IMR-90 (cell line): Measurements from ENCODE around the gene PDE12. TPM values are rescaled to one million over a fixed set of nuclear protein-coding genes. Genes with fewer than 3 reads are reported as not detected.
A peak's percentile ranks its signal among the peaks of the same experiment; 100 is the strongest.

ENCODE experiments used
- ATAC-seq: fragments of 200-7000 bp; cut with Tn5 transposase; 2 replicates; pipeline ENCODE4 v1.9.1; 2020; ENCODE audit warnings: low read depth, mild to moderate bottlenecking, moderate library complexity
- Bru-seq: library from RNA; stranded (reverse); fragments of 400-500 nt; gene quantifications from one replicate; lab custom pipeline; 2021; lab: Mats Ljungman, UMichigan
- BruChase-seq, 2 experiments: library from RNA; stranded (reverse); fragments of 400-500 nt; gene quantifications; one replicate each; lab custom pipeline; 2021; lab: Mats Ljungman, UMichigan
- BruUV-seq: library from RNA; stranded (reverse); fragments of 400-500 nt; replicated peaks from 2 replicates; lab custom pipeline; 2021; lab: Mats Ljungman, UMichigan
- CTCF ChIA-PET: fragments of 300-600 bp; formaldehyde crosslinking; extraction: SDS; loops from one replicate; lab custom pipeline; 2021; ENCODE audit warnings: antibody characterized with exemption; lab: Yijun Ruan, JAX
- POLR2A ChIA-PET: fragments of 300-600 bp; sonication (Branson Sonifier 250); formaldehyde crosslinking; loops from one replicate; lab custom pipeline; 2022; ENCODE audit warnings: antibody characterized with exemption; ENCODE audit not compliant: unreplicated experiment; lab: Charles Lee
- DNase-seq: peaks from one replicate; pipeline ENCODE4 v3.0.0; 2013
- H2AFZ ChIP-seq: replicated peaks from 2 replicates; pipeline ENCODE3; 2013; ENCODE audit warnings: low read length, mild to moderate bottlenecking; ENCODE audit not compliant: poor library complexity
- H2AK5ac ChIP-seq: 2 replicates; pipeline ENCODE4 v1.6.1; 2013; ENCODE audit warnings: low read depth, low read length, inconsistent platforms
- H2AK9ac ChIP-seq: replicated peaks from 2 replicates; pipeline ENCODE3; 2013; ENCODE audit warnings: mild to moderate bottlenecking, low read depth, low read length, moderate library complexity; ENCODE audit not compliant: poor library complexity
- H2BK120ac ChIP-seq: 2 replicates; pipeline ENCODE4 v1.6.1; 2013; ENCODE audit warnings: low read depth, low read length, inconsistent platforms
- H2BK15ac ChIP-seq: 3 replicates; pipeline ENCODE4 v1.6.1; 2013; ENCODE audit warnings: low read depth, low read length, inconsistent platforms
- H2BK20ac ChIP-seq: 2 replicates; pipeline ENCODE4 v1.6.1; 2013; ENCODE audit warnings: low read depth, mild to moderate bottlenecking, inconsistent platforms, low read length, moderate library complexity
- H2BK5ac ChIP-seq: 2 replicates; pipeline ENCODE4 v1.6.1; 2013; ENCODE audit warnings: mild to moderate bottlenecking, low read depth, low read length, inconsistent platforms; ENCODE audit not compliant: poor library complexity, severe bottlenecking
- H3K14ac ChIP-seq: replicated peaks from 2 replicates; pipeline ENCODE4 v1.6.1; 2013; ENCODE audit warnings: low read depth, low read length, inconsistent platforms
- H3K18ac ChIP-seq: 2 replicates; pipeline ENCODE4 v1.6.1; 2013; ENCODE audit warnings: low read depth, low read length, control low read depth
- H3K23ac ChIP-seq: 2 replicates; pipeline ENCODE4 v1.6.1; 2013; ENCODE audit warnings: low read depth, low read length, inconsistent platforms
- H3K27ac ChIP-seq: 2 replicates; pipeline ENCODE4 v1.5.1; 2013; ENCODE audit warnings: mild to moderate bottlenecking, control low read depth, low read length; ENCODE audit not compliant: insufficient read depth
- H3K27me3 ChIP-seq: 2 replicates; pipeline ENCODE4 v1.6.1; 2013; ENCODE audit warnings: low read length; ENCODE audit not compliant: control insufficient read depth, insufficient read depth
- H3K36me3 ChIP-seq: 2 replicates; pipeline ENCODE4 v1.6.1; 2013; ENCODE audit warnings: low read length, mixed read lengths; ENCODE audit not compliant: control insufficient read depth, insufficient read depth
- H3K4ac ChIP-seq: 2 replicates; pipeline ENCODE4 v1.6.1; 2013; ENCODE audit warnings: low read depth, low read length, inconsistent platforms
- H3K4me1 ChIP-seq: 2 replicates; pipeline ENCODE4 v1.6.1; 2013; ENCODE audit warnings: low read length, mixed read lengths; ENCODE audit not compliant: control insufficient read depth, insufficient read depth
- H3K4me2 ChIP-seq: 2 replicates; pipeline ENCODE4 v1.6.1; 2013; ENCODE audit warnings: low read depth, mild to moderate bottlenecking, control low read depth, low read length, moderate library complexity
- H3K4me3 ChIP-seq: 2 replicates; pipeline ENCODE4 v1.5.1; 2013; ENCODE audit warnings: low read depth, mild to moderate bottlenecking, control low read depth, low read length, moderate library complexity; ENCODE audit not compliant: insufficient read depth
- H3K56ac ChIP-seq: 2 replicates; pipeline ENCODE4 v1.6.1; 2013; ENCODE audit warnings: low read length, inconsistent platforms; ENCODE audit not compliant: insufficient read depth; ENCODE audit errors: extremely low read depth
- H3K79me1 ChIP-seq, 2 experiments: 2 replicates each; pipeline ENCODE4 v1.6.1; 2013; ENCODE audit warnings: low read length in 2 of 2, inconsistent platforms in 1 of 2, low read depth in 1 of 2
- H3K9ac ChIP-seq: 2 replicates; pipeline ENCODE4 v1.6.1; 2013; ENCODE audit warnings: low read depth, low read length, control low read depth
- H3K9me1 ChIP-seq: 2 replicates; pipeline ENCODE4 v1.6.1; 2013; ENCODE audit warnings: low read length, inconsistent platforms; ENCODE audit not compliant: insufficient read depth
- H3K9me3 ChIP-seq: 2 replicates; pipeline ENCODE4 v1.6.1; 2013; ENCODE audit warnings: low read length; ENCODE audit not compliant: control insufficient read depth, insufficient read depth
- H4K20me1 ChIP-seq: 2 replicates; pipeline ENCODE4 v1.6.1; 2013; ENCODE audit warnings: low read length, inconsistent platforms; ENCODE audit not compliant: insufficient read depth
- H4K5ac ChIP-seq: 2 replicates; pipeline ENCODE4 v1.6.1; 2013; ENCODE audit warnings: mild to moderate bottlenecking, low read depth, low read length, control low read depth
- H4K8ac ChIP-seq, 2 experiments: 2 replicates each; pipeline ENCODE4 v1.6.1; 2013; ENCODE audit warnings: low read depth in 2 of 2, low read length in 2 of 2, control low read depth in 1 of 2, inconsistent platforms in 1 of 2
- H4K91ac ChIP-seq: 2 replicates; pipeline ENCODE4 v1.6.1; 2013; ENCODE audit warnings: low read depth, low read length, inconsistent platforms; ENCODE audit not compliant: insufficient read depth
- BHLHE40 ChIP-seq: fragments of 150-350 bp; IDR thresholded peaks from 2 replicates; pipeline ENCODE4 v1.6.1; 2016; ENCODE audit warnings: mild to moderate bottlenecking, low read depth, low read length
- CEBPB ChIP-seq: IDR thresholded peaks from 2 replicates; pipeline ENCODE4 v1.6.1; 2012; ENCODE audit warnings: low read depth, low read length, improper control_type of control experiment
- FOS ChIP-seq: fragments of 150-350 bp; IDR thresholded peaks from 2 replicates; pipeline ENCODE4 v1.6.1; 2016; ENCODE audit warnings: low read depth, low read length
- MAFK ChIP-seq: IDR thresholded peaks from 2 replicates; pipeline ENCODE4 v1.6.1; 2012; ENCODE audit warnings: low read depth, low read length, improper control_type of control experiment
- MAZ ChIP-seq: IDR thresholded peaks from 2 replicates; pipeline ENCODE4 v1.6.1; 2012; ENCODE audit warnings: low read depth, mild to moderate bottlenecking, low read length, improper control_type of control experiment, moderate library complexity, borderline replicate concordance
- MXI1 ChIP-seq: IDR thresholded peaks from 2 replicates; pipeline ENCODE4 v1.6.1; 2012; ENCODE audit warnings: low read depth, mild to moderate bottlenecking, low read length, moderate library complexity, borderline replicate concordance
- NFE2L2 ChIP-seq: fragments of 150-350 bp; IDR thresholded peaks from 2 replicates; pipeline ENCODE4 v1.6.1; 2016; ENCODE audit warnings: low read depth, mild to moderate bottlenecking, low read length
- POLR2A ChIP-seq: IDR thresholded peaks from 2 replicates; pipeline ENCODE4 v1.6.1; 2012; ENCODE audit warnings: mild to moderate bottlenecking, low read depth, low read length
- RAD21 ChIP-seq: IDR thresholded peaks from 2 replicates; pipeline ENCODE4 v1.6.1; 2012; ENCODE audit warnings: low read length, improper control_type of control experiment
- RCOR1 ChIP-seq: IDR thresholded peaks from 2 replicates; pipeline ENCODE4 v1.6.1; 2012; ENCODE audit warnings: mild to moderate bottlenecking, low read length, improper control_type of control experiment; ENCODE audit not compliant: insufficient replicate concordance
- RFX5 ChIP-seq: IDR thresholded peaks from 2 replicates; pipeline ENCODE4 v1.8.0; 2012; ENCODE audit warnings: low read depth, mild to moderate bottlenecking, low read length, moderate library complexity
- WGBS, 2 experiments: methylation state at CpG; one replicate each; pipeline versions ENCODE4 v1.1.5 to v1.1.7; 2013; ENCODE audit warnings: missing lambda C conversion rate in 2 of 2; ENCODE audit not compliant: insufficient read length in 1 of 2; ENCODE audit errors: extremely low coverage in 2 of 2; 5-methylcytosine and 5-hydroxymethylcytosine counted together
- dilution Hi-C: fragments of 300-500 bp; cut with HindIII; formaldehyde crosslinking; loops from one replicate; pipeline ENCODE4 v1.14.3; 2018; ENCODE audit warnings: low sequenced_read_pairs; ENCODE audit not compliant: unreplicated experiment
- in situ Hi-C: fragments of 300-500 bp; cut with MboI; formaldehyde crosslinking; loops from 3 replicates; pipeline ENCODE4 v1.14.3; 2019; ENCODE audit warnings: low sequenced_read_pairs, inconsistent platforms, mixed read lengths
- intact Hi-C: fragments of 100-400 bp; cut with micrococcal nuclease; formaldehyde crosslinking; loops from 2 replicates; pipeline ENCODE4 v1.10.0; 2022
- long read RNA-seq: library from polyadenylated mRNA; unstranded; transcript quantifications from one replicate; pipeline ENCODE4 v2.0.0, GENCODE V29; 2021; ENCODE audit not compliant: unreplicated experiment
- polyA plus RNA-seq, 3 experiments: library from polyadenylated mRNA; depleted of rRNA; stranded (reverse); fragments of >200 nt; gene quantifications; 2 replicates each; pipeline ENCODE4 v1.2.3, GENCODE V29; 2012; ENCODE audit warnings: low replicate concordance in 1 of 3
- total RNA-seq: library from RNA; depleted of rRNA; stranded (reverse); fragments of >200 nt; gene quantifications from 2 replicates; pipeline ENCODE4 v1.2.3, GENCODE V29; 2012; rRNA removed
- TF ChIP-seq, protein P1 (sequence below): fragments of 150-350 bp; IDR thresholded peaks from 2 replicates; pipeline ENCODE4 v1.6.1; 2017; ENCODE audit warnings: mild to moderate bottlenecking, antibody characterized with exemption, low read length, low read depth

Gene PDE12, protein sequence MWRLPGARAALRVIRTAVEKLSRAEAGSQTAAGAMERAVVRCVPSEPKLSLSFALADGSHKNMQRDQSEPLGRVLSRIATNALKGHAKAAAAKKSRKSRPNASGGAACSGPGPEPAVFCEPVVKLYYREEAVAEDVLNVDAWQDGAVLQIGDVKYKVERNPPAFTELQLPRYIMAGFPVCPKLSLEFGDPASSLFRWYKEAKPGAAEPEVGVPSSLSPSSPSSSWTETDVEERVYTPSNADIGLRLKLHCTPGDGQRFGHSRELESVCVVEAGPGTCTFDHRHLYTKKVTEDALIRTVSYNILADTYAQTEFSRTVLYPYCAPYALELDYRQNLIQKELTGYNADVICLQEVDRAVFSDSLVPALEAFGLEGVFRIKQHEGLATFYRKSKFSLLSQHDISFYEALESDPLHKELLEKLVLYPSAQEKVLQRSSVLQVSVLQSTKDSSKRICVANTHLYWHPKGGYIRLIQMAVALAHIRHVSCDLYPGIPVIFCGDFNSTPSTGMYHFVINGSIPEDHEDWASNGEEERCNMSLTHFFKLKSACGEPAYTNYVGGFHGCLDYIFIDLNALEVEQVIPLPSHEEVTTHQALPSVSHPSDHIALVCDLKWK
- total RNA-seq (16.8 and 16.9 TPM in 2 replicates), polyA plus RNA-seq (2012; rRNA removed) (9.5 and 10.0 TPM in 2 replicates), Bru-seq, nascent RNA (percentile 76 among the genes with signal in this experiment), BruChase-seq, experiment 1, labeled RNA remaining after a 6-hour chase (percentile 83 among the genes with signal in this experiment), BruChase-seq, experiment 2, labeled RNA remaining after a 2-hour chase (percentile 93 among the genes with signal in this experiment)
- 6.5 and 8.9 TPM in 2 replicates for polyA plus RNA-seq (2012; cell fraction: cytosol; rRNA removed)
- 4.3 and 7.0 TPM in 2 replicates for polyA plus RNA-seq (2012; cell fraction: nucleus; rRNA removed; ENCODE audit: low replicate concordance)
- long read RNA-seq, full-length matches to known transcripts = 51 of 52 reads
- long read RNA-seq, partial matches to known transcripts = 0 of 52 reads
- long read RNA-seq, other reads (novel, unspliced or antisense) = 1 of 52 reads

DNA sequence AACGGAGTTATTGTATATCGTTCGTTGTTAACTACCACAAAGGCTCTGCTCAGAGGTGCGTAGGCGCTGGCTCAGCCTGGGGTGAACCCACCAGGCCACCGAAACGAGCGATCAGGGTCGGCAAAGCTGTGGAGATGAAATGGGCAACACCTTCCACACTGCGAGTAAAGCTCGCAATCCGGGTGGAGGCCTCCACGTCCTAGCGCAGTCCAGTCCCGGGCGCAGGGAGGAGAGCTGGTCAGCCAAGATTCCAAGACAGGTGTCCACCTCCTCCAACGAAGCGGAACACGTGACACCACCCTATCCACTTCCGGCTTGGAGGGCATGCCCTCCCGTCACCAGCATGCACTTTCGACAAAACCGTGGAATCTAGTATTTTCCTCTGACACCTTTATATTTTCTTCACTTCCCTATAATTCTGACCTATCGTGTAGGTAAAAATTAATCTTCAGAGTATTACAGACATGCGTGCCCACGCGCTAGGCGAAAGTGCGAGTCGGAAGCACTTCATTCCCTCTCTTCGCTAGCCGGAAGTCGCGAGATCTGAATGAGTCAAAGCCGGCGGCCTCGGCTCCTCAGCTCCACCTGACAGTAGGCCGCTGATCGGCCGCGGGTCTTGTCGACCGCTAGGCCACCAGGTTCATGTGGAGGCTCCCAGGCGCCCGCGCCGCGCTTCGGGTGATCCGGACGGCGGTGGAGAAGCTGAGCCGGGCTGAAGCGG lies at the start of gene PDE12:
TSS of gene PDE12 (plus strand) at position 537 of the 721 bp plus-strand sequence. CDS start at position 643, 106 bp downstream.
- Histone ChIP-seq H3K79me1 (peaks cover 6 to 26% of the 10 kb centered on the region in 2 experiments), H2BK5ac (peak within 1 kb of the TSS; percentile 92), H3K9me1 (peaks cover 4% of the 10 kb centered on the region), H3K4me3 (peak within 1 kb of the TSS; percentile 79), H4K8ac (peak within 1 kb of the TSS; percentile 99), H2AK5ac (peak within 1 kb of the TSS; percentile 90), H2BK120ac (peak within 1 kb of the TSS; percentile 98), H4K91ac (peak within 1 kb of the TSS; percentile 93), H3K9ac (peak within 1 kb of the TSS; percentile 87), H3K18ac (peak within 1 kb of the TSS; percentile 87), H4K5ac (peak within 1 kb of the TSS; percentile 99), H2BK15ac (peak within 1 kb of the TSS; percentile 66), H2AK9ac (peak within 1 kb of the TSS; percentile 95), H3K4me2 (peak within 1 kb of the TSS; percentile 96), H3K9me3 (no peaks in the 10 kb centered on the region), H2AFZ (peak within 1 kb of the TSS; percentile 100), H3K36me3 (peaks cover 2% of the 10 kb centered on the region; the same call in 1 of the 2 replicates), H3K23ac (peak within 1 kb of the TSS; percentile 93), H3K27me3 (no peaks in the 10 kb centered on the region), H3K14ac (peak within 1 kb of the TSS; percentile 93), H3K27ac (peak within 1 kb of the TSS; percentile 73), H3K56ac (peak within 1 kb of the TSS; percentile 79), H4K20me1 (peaks cover 11% of the 10 kb centered on the region), H3K4me1 (peaks cover 1% of the 10 kb centered on the region; the same call in 1 of the 2 replicates), H3K4ac (peak within 1 kb of the TSS; percentile 92), H2BK20ac (peak within 1 kb of the TSS; percentile 84)
- 0% methylated on average over 21 of the region's 54 CpGs; no CpG with 5 or more reads in 1 of the 2 experiments for WGBS, 2 experiments
- DNase-seq = peak; percentile 91
- intact Hi-C loops = loop anchor here (1.0 to 5.0 kb wide), 3 partner anchors 329 to 455 kb away; partner anchors contain the start of gene APPL1
- ATAC-seq = peak; percentile 85
- ChIA-PET POLR2A (no interaction called here), CTCF (interaction anchor here (0.9 kb wide), 1 partner anchor 18 kb away, joined by 3 read pairs; no protein-coding TSS in a partner anchor)
- in situ Hi-C loops = loop anchor here (25.0 kb wide), 1 partner anchor 394 kb away; the partner anchor contains the start of gene IL17RD
- dilution Hi-C loops = no loop called here
- no TSS peak for BruUV-seq
- TF ChIP-seq RCOR1 (peak; percentile 4), MAZ (no peak; the same call in 1 of the 2 replicates), POLR2A (peak; percentile 95), BHLHE40 (peak; percentile 81; the same call in 1 of the 2 replicates), NFE2L2 (0 out of 2 replicates have a peak, but pooled peaks have one; percentile 6), FOS (peak; percentile 16; the same call in 1 of the 2 replicates), MAFK (no peak), CEBPB (no peak), RFX5 (no peak), RAD21 (0 out of 2 replicates have a peak, but pooled peaks have one; percentile 13), MXI1 (no peak; the same call in none of the 2 replicates)
- TF ChIP-seq, protein P1, sequence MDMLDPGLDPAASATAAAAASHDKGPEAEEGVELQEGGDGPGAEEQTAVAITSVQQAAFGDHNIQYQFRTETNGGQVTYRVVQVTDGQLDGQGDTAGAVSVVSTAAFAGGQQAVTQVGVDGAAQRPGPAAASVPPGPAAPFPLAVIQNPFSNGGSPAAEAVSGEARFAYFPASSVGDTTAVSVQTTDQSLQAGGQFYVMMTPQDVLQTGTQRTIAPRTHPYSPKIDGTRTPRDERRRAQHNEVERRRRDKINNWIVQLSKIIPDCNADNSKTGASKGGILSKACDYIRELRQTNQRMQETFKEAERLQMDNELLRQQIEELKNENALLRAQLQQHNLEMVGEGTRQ = peak; percentile 92
